GM12872 (cell line): ENCODE results near the gene TAF3.

ENCODE experiments used
- CTCF ChIP-seq: IDR thresholded peaks from 3 replicates; pipeline ENCODE4 v1.5.1; 2011; ENCODE audit warnings: low read depth, mild to moderate bottlenecking, low read length, moderate library complexity; ENCODE audit not compliant: insufficient read depth

TAF3 gene

GRCh38 chr10:7901256-7901655 is 83.0 kb downstream of the TAF3 start:
- TF ChIP-seq CTCF = no peak

- no peak for TF ChIP-seq CTCF
Observed at GRCh38 chr10:7902413-7902812, 84.1 kb downstream of the TAF3 start.

GRCh38 chr10:7903851-7904250 is 85.5 kb downstream of the TAF3 start:
- no peak for TF ChIP-seq CTCF

GRCh38 chr10:7906128-7906527 is 87.8 kb downstream of the TAF3 start:
- TF ChIP-seq CTCF = no peak

- no peak for TF ChIP-seq CTCF
Observed at GRCh38 chr10:7908541-7909210, 90.4 kb downstream of the TAF3 start.

GRCh38 chr10:7913126-7913872 is 95.0 kb downstream of the TAF3 start:
- TF ChIP-seq CTCF = no peak

- TF ChIP-seq CTCF = no peak
Observed at GRCh38 chr10:7915923-7916536, 97.7 kb downstream of the TAF3 start.
